HG02678 (cell line): Measurements from ENCODE around the gene RIN3.

Experiments
- ATAC-seq: cut with Tn5 transposase; IDR thresholded peaks from one replicate; pipeline ENCODE4 v1.9.1; 2021; ENCODE audit warnings: mild to moderate bottlenecking, moderate library complexity; ENCODE audit not compliant: unreplicated experiment

RIN3 gene

DNA sequence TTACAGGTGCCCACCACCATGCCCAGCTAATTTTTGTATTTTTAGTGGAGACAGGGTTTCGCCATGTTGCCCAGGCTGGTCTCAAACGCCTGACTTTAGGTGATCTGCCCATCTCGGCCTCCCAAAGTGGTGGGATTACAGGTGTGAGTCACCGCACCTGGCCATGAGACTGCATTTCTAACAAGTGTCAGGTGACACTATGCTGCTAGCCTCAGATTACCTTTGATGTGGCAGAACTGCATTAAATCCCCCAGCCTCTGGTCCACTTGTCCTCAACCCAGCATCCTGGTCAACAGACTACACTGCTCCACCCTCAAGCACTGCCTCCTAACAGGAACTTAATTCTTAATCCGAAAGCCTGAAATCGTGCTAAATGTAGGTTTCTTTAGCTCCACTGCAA, 221.8 kb downstream of the RIN3 start:
- no peak for ATAC-seq

DNA sequence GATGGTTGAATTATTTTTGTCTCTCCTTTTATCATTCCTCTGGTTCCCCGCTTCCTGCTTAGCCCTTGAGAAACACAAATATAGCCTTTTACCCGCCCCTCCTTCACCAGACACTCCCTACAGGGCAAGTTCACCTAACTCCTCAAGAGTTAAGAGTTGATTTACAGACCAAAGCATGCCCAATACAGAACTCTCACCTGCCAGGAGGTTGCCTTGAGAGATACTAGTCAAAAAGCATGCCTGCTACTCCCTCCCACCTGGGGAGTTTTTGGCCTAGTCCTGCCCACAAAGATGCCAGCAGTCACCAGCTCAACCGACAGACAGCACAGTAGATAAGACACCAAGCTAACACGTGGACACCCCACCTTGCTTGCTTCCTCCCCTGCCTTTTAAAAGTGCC, 223.6 kb downstream of the RIN3 start:
- no peak for ATAC-seq

- ATAC-seq = no peak
Measured at GRCh38 chr14:92737619-92738188, 224.1 kb downstream of the RIN3 start.
